Stimulated activated CD4-positive, alpha-beta T cell treated with anti-CD3 and anti-CD28 coated beads, Interleukin-1b, Interleukin-23, amount 100 ng/mL, for 48 hours (primary cell): ENCODE results near the gene ZBTB7C.

ENCODE experiments used
- DNase-seq: peaks from one replicate; pipeline ENCODE4 v3.0.0-alpha.2; 2020

ZBTB7C gene

DNA sequence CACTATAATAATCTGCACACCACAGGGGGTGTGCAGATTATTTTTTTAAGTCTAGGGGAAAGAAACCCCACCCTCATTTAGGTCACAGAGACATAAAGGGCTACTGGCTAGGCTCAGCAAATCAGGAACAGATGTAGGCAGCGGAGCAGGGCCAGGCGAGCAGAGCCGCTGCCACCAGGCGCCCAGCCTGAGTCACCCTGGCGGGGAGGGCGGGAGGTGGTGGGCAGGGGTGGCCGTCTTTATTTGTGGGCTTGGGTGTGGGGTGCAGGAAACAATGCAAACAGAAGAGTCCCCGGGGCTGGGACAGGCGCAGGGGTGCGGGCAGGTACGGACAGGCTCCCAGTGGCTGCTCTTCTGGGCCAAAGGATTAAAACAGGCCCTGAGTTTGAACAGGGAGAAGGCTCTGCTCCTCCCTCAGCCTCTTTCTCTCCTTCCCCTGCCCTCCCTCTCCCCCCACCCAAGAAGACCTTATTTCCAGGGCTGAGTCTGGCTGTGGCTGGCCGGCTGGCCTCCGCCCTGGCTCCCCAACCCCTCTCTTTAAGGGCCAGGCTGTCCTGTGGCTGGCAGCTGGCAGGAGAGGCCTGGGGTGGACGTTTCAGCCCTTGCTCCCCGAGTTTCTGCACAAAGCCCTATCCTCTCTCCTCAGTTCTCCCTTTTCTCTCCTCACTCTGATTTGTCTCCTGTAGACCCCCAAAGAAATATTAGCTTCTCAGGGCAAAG, 335.8 kb downstream of the ZBTB7C start:
- no peak for DNase-seq

DNA sequence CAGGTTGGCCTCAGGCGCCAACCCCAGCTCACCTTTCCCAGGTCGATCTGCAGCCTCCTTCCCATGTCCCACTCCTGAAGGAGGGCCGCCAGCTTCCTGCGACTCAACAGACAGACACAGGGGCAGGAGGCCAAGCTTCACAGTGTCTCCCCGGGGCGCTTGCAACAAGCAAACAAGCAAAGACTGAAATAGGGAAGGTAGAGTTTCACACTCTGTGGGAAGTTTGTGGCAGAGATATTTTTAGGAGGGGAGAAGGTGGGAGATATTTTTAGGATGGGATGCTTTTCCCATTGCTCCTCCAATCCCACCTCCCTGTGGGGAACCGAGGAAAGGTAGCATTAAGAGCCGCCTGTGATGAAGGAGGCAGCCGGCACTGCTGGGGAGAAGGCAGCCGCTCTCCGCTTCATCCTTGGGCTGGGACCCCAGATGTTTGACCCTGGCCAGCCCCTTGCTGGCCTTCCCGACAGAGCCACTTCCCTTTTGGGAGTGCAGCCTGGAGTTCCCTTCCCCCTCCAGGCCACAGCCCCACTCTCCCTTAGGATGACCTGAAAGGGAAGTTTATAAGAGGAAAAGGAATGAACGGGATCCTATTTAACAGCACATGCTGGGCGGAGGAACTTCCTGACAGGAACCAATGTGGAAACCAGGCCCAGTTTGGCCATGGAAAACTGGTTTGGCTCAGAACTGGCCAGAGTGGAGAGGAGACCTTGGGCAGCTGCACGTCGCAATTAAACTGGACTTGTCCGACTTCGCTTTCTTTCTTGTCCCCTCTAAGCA, 336.6 kb downstream of the ZBTB7C start:
- no peak for DNase-seq

DNA sequence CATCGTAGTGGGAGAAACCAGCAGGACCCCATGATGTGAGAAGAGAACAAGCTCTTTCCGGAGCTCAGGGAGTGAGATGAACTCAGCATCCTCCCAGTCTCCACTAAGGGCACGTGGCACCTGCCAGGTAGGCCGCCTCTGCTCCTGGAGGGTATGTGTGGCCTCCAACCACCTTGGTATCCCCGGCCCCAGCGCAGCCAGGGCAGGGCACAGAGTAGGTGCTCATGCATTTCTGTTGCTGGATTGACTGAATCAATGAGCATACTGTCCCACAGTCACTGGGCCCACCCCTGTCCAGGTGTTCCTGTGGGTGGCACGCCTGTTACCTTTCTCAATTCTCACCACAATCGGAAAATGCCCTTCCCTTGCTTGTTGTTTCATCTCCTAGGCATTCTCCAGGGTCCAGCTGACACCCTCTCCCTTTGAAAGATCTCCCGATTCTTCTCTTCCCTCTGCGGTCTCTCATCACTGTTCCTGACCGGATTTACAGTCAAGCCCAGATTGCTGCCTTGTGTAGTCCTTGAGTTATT, 340.2 kb downstream of the ZBTB7C start:
- DNase-seq = no peak

DNA sequence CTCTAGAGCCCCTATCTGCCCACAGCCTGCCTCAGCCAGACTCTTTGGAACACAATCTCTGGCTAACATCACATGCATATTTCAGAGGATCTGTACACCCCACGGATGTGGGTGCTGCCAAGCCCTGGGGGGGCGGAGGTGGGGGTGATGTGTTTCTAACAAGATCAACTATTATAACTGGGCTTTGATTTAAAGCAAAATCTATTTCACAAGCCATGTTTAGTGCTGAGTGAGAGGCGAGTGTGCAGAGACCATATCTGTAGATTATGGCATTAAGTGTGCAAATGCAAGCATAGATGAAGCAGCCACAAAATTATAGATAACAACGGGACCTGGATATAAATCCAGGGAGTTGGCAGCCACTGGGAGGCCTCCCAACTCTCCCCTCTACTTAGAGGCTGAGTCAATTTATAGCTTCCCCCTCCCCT, 342.9 kb downstream of the ZBTB7C start:
- no peak for DNase-seq

DNA sequence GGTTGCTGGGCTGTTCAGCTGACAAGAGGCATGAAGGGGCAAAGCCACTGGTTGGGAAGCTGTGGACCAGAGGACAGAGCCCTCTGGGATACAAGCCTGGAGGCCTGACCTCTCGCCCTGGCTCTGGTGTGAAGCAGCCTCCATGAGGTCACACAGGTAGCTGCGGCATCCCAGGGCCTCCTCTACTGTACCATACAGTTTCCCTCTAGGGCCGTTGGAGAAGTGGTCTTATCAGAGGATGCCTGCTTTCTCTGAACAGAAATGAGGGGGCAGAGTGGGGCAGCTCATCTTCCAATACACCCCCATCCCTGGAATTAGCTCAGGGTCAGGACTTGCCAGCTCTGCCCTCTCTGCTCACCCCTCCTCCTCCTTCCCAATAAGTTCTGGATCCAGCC, 343.6 kb downstream of the ZBTB7C start:
- no peak for DNase-seq

DNA sequence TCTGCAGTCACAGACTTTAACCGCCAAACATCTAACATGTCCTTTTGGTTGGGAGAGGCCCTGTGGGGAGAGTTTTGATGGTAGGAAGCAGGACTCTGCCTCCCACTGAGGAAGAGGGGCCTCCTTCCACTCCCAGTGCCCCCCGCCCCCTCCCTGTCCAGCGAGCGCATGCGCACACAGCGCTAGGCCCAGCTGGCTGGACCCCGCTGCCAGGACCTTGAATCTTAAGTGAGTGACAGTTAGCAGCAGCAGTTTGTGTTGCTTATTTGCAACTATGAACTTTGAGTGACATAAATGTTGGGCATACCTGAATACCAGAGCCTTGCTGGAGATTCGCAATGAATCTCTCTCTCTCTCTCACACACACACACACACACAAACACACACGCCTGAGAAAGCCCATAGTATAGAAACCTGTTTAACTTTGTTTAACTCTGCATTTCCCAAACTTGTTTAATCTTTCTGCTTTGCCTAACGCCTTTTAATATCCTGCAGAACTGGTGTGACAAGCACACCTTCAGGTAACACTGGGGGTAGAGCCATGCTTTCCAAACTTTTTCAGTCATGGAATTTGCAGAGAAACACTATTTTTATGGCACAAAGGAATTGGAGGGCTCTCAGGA, 344.1 kb downstream of the ZBTB7C start:
- DNase-seq = no peak

DNA sequence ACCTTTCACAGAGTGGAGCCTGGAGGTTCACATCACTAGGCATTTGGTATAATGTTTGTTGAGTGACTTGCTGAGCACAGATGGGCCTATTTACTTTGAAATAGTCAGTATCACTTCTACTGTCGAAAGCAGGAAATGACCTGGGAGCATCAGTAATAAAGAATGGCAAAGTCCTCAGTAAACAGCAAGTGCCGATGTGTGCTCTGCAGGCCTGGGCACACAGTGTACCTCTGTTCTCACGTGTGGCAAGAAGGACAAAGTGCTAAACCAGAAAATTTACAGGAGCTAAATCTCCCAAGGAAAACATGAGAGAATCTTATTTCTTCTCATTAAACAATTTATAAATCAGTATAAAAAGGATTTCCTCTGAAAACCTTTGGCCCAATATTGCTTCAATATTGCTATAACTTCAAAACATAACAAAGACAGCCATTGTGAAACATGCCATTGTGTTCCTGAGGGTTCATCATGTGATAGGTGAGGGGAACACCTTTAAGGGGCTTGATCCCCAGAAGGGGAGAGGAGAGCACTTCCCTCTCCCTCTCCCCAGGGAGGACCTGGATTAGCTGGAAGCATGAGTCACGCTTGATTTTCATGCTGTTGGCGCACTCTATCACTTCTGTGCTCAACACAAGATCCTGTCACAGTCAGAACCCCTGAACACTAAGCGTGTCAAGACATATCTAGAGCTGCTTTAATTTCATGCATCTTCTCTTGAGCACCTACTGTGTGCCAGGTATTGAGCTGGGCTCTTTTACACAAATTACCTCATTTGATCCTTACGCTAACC, 347.2 kb downstream of the ZBTB7C start:
- DNase-seq = no peak

DNA sequence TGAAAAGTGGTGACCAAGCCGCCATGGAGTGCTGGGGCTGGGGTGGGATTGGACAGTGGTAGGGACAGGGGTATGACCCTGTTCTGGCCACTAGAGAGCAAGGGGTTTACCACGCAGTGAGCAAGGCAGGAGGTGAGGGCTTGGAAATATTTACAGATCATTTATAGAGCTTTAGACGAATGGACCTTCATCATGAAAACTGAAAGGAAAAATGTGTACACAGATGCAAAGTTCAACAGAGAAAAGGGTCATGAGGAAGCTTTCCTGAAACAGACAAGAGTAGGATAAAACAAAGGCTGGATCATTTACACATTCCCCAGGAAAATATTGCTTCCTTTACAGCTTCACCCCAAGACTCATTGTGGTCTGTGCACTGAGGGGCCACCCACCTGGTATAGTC, 348.2 kb downstream of the ZBTB7C start:
- no peak for DNase-seq

DNA sequence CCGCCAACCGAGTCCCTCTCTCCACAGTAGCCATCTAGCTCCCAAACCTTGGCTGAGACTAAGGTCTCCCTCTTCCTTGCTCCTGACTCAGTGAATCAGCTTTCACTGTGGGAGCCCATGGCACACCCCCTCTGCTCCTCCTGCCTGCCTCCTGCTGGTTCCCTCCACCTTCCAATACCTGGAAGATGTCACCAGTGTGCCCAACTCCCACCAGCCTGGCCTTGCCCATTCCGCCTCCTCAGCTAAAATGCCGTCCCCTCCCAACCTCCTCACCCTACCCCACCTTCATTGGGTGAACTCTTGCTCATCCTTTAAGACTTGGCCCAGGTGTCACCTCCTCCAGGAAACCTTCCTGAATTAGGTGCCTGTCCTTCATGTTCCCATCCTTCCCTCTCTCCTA, 348.8 kb downstream of the ZBTB7C start:
- no peak for DNase-seq

DNA sequence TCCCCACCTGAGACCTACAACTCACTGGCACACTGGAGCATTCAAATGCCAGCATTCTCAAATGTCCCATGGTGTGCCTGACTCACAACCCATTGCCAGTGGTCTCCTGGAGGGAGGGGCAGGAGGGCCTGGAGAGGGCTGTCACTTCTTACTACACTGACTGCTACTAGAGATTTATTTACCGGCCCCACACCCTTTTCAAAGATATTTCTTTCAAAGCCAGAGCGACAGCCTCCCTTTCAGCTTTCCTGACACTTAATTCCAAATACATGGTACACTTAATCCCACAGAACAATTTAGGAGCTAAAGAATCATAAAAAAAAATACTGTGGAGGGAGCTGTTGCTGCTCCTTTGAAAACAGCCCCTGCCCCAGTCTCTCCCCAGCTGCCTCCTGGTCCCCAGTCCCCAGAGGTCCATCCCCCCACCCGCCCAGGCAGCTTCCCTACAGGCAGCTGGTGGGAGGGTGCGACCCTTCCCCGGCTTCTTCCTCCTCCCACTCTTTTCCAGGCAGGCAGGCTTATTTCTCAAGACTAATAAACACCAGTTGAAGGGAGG, 349.6 kb downstream of the ZBTB7C start:
- no peak for DNase-seq

DNA sequence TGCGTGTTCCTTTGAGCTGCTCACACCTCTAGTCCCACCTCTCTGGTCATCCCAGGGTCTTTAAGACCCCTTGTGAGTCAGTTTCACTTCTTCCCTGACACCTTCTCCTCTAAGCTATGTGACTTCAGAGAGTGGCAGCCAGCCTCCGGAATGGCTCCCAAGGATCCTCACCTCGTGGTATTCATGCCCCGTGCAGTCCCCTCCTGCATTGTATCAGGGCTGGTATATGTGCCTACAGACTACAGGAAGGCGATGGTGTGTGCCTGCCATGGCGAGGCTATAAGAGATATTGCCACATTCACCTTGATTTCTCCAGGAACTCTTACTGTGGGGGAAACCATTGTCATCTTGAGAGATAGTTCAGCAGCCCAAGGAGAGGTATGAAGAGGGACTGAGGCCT, 350.7 kb downstream of the ZBTB7C start:
- DNase-seq = no peak

DNA sequence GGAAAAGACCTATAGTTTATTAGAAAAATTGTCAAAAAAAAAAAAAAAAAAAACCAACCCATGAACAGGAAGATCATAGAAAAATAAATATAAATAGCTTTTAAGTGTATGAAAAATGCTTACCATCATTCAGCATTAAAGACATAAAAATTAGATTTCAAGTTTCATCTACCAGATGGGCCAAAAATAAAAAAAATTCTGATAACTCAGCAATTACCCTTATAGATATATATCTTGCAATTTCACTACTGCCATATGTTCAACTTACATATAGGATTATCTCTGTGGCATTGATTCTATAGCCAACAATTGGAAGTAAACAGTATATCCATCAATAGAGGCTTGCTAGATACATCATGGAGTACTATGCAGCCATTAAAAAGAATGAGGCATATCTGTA, 352.2 kb downstream of the ZBTB7C start:
- DNase-seq = no peak

DNA sequence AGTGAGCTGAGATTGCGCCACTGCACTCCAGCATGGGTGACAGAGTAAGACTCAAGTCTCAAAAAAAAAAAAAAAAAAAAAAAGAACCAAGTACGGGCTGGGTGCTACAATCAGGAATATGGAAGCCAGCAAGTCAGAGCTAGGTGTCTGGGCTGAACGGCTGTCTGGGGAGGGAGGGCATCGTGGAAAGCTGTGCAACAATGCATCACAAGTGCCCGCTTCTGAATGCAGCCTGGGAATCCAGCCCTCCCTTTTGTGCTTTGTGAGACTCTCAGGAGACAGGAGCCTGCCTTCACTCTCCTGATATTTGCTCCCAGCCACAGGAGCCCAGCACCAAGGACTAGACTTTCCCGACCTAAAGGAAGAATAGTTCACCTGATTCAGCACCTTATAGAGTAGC, 353.8 kb downstream of the ZBTB7C start:
- DNase-seq = no peak

DNA sequence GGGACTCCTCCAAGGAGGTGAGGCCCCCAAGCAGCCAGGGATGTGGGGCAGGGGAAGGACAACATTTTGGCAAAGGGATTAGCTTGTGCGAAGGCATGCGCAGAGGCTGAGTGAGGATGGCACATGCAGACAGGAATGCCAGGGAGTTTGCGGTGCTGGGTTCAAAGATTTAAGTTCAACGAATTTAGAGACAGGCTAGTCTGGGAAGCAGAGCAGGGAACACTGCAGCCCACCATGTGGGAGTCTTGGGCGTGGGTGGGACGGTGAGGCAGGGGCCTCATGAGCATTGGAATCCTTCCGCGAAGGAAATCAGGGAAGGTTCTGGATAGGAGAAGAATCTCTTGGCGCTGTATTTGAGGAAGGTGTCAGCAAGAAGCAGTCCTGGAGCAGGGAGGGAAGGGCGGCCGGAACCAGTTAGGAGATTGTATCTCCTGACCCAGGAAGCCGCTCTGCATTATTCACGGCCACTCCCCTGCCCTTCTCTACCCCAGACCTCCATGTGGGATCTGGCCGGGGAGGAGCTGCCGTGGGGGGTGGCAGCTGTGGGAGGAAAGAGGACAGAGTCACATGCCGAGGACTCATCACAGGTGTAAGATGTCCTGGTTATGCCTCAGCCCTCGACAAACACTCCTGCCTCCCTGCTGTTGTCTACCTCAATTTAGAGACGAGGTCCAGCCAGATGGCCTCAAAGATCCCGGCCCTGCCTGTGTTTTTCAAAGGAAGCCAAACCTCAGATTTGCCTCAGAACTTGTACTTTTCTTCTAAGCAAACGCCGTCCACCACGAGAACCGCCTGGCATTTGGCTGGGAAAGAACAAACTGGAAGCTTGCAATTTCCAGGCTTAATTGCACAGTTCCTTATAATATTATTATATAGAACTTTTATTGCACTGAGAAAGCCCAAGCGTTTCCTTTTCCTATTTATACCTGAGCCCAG, 355.0 kb downstream of the ZBTB7C start:
- DNase-seq = no peak

DNA sequence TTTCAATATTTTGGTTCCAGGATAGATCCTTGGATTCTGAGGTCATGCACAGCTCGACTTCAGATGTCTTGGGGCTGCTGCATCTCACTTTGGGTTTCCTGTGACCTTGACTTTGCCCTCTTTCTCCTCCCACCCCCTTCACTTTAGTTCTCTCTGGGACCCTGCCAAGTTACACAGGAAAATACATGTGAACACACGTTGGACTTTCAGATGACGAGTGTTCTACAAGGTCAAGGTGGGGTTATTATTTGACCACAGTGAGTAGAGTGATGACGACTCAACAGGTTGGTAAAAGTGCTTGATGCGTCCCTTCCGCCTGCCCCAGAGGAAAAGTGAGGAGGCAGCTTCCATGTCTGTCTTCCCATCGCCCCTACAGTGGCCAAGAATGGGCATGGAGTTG, 356.3 kb downstream of the ZBTB7C start:
- DNase-seq = no peak

DNA sequence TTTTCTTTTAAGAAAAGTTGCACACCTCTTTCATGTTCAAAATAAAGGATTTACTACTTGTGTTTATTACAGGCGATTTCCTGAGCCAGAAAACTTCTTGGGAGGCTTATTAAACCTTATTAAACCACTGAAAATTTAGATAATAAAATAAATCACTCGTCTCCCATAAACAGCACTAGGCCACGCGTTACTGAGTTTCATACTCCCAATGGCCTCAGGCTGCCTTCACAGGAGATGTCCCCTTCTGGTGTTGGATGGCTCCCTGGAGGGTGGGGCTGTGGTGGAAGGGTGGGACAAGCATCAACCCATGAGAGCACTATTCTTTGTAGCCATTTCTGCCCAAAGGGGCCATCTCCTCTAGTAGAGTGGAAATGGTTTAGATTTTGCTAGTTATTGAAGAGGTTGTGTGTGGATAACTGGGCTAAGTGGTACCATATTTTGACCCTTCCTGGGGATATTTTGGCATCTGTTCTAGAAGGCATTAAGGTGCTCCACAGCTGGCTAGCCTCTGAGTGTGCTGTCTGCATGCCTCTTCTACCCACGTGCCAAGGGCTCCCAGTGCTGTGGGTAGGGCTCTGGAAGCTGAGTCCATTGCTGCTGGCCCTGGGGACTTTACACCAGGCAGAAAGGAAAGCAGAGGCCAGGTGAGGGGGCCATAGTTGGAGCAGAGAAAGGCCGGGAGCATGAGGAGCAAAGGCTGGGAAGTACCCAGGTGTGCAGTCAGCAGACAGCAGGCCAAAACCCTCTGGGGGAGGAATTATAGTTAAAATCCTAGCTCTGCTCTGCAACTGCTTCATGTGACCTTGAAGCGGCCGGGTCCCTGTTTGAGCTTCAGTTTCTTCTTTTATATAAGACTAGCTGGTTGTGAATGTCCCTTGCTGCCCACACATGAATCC, 357.0 kb downstream of the ZBTB7C start:
- DNase-seq = no peak

DNA sequence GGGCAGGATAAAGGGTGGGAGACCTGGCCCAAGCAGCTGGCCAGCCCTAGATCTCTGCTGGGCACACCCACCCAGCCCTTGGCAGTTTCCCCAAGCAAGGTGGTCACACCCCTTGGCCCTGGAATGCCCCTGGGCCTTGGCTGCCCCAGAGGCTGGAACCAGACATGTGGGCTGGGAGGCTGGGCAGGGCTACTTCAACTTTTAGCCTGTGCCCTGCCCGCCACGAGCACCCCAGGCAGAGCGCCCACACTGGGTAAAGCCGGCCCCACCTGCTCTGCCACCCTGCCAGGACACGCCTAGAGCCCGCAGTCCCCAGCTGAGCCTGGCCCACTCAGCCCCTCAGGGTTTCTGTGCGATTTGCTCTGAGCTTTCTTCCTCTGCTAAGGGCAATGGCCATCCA, 359.0 kb downstream of the ZBTB7C start:
- no peak for DNase-seq

DNA sequence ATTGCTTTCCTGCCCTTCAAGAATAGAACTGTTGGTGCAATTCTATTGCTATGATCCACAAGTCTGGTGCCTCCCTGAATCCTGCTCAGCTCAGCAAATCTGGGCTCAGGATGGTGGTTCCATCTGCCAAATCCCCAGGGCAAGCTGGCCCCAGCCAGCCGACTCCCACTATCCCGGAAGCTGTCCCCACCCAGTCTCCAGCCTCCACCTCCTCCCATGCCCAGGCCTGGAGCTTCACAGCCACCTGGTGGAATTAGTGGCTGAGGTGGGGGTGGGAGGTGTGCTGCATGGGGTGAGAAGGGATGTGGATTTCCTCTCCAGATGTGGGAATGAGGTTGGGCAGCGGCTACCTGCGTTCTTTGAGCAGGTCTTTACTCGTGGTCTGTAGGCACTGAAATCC, 359.4 kb downstream of the ZBTB7C start:
- no peak for DNase-seq

DNA sequence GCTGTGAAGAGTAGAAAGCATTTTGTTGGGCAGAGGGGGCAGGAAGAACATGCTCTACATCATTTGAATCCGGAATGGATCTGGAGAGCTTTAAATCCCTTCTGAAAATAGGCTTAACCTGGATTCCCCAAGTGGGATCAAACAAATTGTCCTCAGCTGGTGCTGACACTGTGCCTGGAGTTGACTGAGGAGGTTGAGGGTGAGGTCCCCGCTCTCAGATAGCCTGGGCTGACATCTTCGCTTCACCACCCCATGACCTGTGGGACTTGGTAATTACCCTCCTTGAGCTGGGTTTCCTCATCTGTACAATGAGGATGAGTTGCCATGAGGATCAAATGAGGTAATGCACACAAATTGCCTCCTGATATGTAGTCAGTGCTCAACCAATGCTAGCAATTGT, 360.9 kb downstream of the ZBTB7C start:
- DNase-seq = no peak

DNA sequence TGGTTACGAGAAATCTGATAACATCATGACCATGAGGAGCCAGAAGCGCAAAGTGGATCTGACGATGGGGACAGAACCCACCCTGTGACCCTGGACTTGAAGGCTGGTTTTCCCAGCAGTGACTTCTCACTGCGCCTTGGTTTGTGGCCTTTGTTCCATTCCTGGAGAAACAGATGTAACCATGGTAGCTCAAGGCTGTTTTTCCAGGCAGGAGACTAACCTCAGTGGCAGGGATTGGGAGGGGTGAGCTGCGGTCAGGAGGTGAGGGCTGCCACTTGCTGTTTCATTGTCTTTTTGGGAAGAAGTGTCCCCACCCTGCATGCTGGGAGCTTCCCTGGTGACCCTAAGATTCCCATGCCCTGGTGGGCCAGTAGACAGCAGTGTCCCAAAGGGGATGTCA, 362.3 kb downstream of the ZBTB7C start:
- DNase-seq = no peak

DNA sequence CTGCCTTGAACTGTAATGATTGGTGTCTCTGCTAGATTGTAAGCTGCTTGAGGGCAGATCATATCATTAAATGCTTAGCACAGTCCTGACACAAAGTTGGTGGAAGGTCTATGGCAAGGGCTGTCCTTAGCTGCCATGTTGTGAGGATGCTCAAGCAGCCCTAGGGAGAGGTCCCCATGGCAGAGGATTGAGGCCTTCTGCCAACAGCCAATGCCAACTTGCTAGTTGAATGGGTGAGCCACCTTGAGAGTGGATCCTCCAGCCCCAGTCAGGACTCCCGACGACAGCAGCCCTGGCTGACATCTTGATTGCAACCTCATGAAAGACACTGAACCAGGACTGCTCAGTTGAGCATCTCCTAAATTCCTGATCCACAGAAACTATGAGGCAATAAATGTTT, 363.4 kb downstream of the ZBTB7C start:
- no peak for DNase-seq
